Activated naive CD4-positive, alpha-beta T cell treated with anti-CD3 and anti-CD28 coated beads, Interleukin-2, amount 10 ng/mL, durations not matched to agents 5 hours and 36 hours (primary cell): ENCODE measurements around the gene TRAF3IP3. TPM values are rescaled to one million over a fixed set of nuclear protein-coding genes. Genes with fewer than 3 reads are reported as not detected.

Experiments used
- total RNA-seq, 2 experiments: library from RNA; stranded (reverse); gene quantifications; one replicate each; pipeline ENCODE4 v1.2.3, GENCODE V29; 2021

Gene TRAF3IP3, protein sequence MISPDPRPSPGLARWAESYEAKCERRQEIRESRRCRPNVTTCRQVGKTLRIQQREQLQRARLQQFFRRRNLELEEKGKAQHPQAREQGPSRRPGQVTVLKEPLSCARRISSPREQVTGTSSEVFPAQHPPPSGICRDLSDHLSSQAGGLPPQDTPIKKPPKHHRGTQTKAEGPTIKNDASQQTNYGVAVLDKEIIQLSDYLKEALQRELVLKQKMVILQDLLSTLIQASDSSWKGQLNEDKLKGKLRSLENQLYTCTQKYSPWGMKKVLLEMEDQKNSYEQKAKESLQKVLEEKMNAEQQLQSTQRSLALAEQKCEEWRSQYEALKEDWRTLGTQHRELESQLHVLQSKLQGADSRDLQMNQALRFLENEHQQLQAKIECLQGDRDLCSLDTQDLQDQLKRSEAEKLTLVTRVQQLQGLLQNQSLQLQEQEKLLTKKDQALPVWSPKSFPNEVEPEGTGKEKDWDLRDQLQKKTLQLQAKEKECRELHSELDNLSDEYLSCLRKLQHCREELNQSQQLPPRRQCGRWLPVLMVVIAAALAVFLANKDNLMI
- 100 to 1,000 TPM; 463 to 478 TPM for total RNA-seq

DNA sequence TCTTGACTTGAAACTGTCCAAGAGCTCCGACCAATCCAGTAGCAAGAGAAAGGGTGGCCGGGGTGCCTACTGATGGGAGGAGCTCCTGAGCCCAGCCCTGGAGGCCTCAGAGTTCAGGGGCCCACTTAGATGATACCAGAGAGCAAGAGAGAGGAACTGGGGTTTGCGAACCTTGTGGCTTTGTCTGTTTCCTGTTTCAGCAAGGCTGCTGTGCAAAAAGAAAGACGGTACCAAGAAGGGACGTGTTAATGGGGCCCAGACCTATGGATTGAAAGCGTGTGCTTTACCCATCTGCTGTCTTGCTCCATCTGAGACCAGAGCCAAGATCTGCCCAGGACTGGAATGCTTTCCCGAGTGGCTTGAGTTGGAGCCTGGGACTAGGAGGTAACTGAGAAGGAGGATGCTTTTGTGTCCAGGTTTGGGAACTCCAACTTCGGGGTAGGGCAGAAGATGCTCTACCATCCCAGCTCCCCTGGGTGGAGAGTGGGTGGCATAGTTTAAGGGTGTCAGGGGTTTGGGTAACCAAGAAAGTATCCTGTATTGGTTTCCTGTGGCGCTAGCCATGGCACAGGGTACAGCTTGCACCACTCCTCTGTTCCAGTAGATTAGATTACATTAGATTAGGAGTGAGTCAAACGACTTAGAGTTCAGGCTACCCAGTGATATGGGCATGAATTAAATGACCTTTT is at the start of gene TRAF3IP3:
TSS of gene TRAF3IP3 (plus strand) at position 128 of the 689 bp plus-strand sequence. CDS start 3,987 bp downstream, outside the sequence.

DNA sequence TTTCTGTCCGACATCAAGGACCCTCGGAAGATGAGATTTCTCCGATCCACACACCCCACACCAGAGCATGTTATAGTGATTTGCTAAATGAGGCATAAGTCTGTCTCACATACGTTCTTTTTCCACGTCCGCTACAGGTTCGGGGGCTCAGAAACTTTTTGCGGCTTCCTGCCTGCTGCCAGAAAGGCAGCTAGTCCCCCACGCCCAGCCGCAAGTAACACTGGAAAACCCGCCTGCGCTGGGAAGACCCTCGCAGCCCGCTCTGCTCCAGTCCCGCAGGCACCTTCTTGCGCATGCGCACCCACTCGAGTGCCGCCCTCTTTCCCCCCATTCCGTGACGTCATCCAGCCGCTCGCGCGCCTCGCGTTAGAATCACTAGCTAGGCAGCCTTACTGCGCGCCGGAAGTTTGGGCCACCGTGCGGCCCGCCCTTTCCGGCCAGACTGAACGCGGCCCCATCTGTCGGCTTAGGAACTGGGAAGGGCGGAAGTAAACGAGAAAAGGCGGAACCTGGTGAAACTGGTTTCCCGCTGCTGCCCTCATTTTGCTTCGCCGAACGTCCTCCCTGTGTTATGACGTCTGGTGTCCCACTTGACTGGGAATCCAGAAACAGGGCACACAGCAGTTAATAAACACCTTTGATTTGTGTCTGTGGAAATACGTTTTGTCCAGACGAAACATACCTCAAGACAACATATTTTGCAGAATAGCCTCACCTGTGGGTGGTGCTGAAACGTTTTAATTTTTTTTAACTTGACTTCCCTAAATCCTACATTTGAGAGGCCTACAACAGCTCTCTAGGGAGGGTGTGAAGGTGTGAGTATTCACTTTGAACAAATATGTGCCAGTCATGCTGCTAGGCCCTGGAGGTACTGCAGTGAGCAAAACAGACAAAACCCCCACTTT is 28.7 kb downstream of the TRAF3IP3 start, which contains the start of gene C1orf74:
TSS of gene C1orf74 (minus strand) at position 295 of the 905 bp plus-strand sequence. CDS start 925 bp downstream, outside the sequence.

DNA sequence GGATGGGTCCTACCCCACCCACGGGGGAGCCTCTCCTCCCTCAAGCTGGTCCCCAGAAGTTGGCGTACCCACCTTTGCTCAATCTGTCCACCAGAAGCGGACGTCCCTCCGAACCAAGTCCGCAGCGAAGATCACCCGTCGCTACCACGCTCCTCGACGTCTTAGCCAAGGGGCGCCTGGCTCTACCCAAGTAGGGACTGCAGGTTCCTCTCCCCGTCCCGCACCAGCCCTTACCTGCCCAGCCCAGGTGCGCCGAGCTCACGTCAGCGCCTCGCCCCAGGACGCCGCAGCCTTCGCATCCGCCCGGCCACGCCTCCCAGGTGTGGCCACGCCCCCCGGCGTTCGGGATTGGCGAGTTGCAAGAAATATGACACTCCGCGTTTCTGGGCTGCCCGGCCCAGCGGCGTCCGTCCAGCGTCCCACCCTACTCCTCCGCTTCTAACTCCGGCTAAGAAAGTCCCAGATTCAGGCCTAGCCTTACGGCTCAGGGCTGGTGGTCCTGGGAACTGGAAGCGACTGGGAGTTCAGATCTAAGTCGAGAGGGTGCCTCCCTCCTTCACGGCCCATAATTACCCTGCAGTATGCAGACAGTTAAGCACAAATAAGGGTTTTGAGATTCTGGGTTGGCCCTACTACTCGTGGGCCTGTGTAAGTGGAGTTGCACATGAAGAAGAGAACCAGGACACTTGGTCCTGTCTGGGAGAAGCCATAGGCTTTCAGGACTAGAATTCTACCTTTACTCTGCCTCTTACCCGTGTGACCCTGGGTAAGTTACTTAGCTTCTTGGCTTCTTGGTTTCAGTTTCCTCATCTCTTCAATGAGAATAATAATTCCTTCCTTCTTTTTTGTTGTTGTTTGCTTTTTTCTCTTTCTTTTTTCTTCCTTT is 50.3 kb downstream of the TRAF3IP3 start, which contains the start of gene IRF6:
TSS of gene IRF6 (minus strand) at position 268 of the 886 bp plus-strand sequence. CDS start 4,729 bp downstream, outside the sequence.

DNA sequence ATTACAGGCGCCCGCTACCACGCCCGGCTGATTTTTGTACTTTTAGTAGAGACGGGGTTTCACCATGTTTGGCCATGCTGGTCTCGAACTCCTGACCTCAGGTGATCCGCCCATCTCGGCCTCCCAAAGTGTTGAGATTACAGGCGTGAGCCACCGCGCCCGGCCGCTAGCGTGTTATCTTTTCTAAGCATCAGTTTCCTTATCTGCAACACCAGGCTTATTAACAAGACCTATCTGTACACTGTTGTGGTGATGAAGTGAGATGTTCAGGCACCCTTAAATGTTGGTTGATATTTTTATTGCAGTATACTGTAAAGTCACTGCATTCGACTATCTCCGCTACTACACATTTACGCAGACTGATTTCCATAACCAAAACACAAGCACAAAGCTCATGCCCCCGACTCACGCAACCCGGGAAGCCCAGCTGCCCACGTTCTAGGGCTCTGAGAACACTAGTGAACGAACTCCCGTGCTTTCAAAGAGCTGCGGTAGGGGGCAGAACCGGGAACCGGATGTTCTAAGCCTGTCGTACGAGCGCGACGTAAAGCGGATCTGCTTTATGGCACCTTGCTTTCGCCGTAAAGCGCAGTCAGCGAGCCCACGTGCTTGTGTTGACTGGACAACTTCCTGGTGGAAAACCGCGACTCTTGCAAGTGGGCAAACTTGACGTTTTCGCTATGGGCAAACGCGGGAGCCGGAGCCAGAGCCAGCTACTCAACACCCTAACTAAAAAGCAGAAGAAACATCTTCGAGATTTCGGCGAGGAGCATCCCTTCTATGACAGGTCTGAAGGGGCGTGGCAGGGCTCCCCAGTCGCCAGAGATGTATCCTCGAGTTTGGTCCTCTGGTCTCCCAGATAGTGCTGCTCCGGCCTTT is 71.8 kb downstream of the TRAF3IP3 start, which contains the start of gene UTP25:
TSS of gene UTP25 (plus strand) at position 589 of the 879 bp plus-strand sequence. CDS start at position 681, 92 bp downstream.

Other genes with a start within 250 kb of the TRAF3IP3 start
- gene CAMK1G, start 172.3 kb upstream of the TRAF3IP3 start, total RNA-seq, result not detected
- gene LAMB3, start 103.6 kb upstream of the TRAF3IP3 start, total RNA-seq, result under 1 TPM; 0.89 to 0.96 TPM
- 1 to 10 TPM; 1.1 to 1.3 TPM for gene G0S2, start 80.6 kb upstream of the TRAF3IP3 start, total RNA-seq
- gene HSD11B1, start 51.2 kb upstream of the TRAF3IP3 start, total RNA-seq, result 1 to 10 TPM; 1.2 to 1.6 TPM
- 1 to 10 TPM; 1.4 to 1.5 TPM for gene C1orf74, start 28.5 kb downstream of the TRAF3IP3 start, total RNA-seq
- gene IRF6, start 50.1 kb downstream of the TRAF3IP3 start, total RNA-seq, result under 1 TPM; 0.53 to 0.86 TPM
- gene UTP25, start 71.9 kb downstream of the TRAF3IP3 start, total RNA-seq, result 1 to 10 TPM; 7.4 to 7.7 TPM
- not detected for gene SYT14, start 182.2 kb downstream of the TRAF3IP3 start, total RNA-seq